ENCODE measurements around the gene B3GNT2. TPM values are rescaled to one million over a fixed set of nuclear protein-coding genes. Genes with fewer than 3 reads are reported as not detected.

Gene B3GNT2
- total and polyA plus RNA-seq, 12 donors = 10.4 to 33.5 (median 17.0) TPM

DNA sequence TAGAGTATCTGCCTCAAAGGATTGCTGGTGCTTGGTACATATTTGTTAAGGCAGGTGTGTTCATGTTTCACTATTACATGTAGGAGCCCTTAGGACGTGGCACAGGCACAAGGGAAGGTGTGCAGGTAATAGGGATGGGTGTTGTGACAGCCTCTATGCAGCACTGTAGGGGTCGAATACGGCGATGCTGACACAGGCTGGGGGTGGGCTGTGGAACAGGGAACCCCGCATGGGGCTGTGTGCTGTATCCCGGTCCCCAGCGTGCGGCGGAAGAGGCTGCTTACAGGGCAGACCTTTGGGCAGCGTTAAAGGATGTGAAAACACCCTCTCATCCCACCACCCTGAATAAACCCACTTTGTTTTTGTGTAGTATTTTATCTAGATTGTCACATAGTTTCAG lies 21.5 kb downstream of the B3GNT2 start:
- TF ChIP-seq, protein P1, sequence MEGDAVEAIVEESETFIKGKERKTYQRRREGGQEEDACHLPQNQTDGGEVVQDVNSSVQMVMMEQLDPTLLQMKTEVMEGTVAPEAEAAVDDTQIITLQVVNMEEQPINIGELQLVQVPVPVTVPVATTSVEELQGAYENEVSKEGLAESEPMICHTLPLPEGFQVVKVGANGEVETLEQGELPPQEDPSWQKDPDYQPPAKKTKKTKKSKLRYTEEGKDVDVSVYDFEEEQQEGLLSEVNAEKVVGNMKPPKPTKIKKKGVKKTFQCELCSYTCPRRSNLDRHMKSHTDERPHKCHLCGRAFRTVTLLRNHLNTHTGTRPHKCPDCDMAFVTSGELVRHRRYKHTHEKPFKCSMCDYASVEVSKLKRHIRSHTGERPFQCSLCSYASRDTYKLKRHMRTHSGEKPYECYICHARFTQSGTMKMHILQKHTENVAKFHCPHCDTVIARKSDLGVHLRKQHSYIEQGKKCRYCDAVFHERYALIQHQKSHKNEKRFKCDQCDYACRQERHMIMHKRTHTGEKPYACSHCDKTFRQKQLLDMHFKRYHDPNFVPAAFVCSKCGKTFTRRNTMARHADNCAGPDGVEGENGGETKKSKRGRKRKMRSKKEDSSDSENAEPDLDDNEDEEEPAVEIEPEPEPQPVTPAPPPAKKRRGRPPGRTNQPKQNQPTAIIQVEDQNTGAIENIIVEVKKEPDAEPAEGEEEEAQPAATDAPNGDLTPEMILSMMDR (IDR thresholded peaks at IDR 0.05) = no peak
- peaks cover 0 to 4% (median 0%) of the 10 kb centered on the region in 9 donors for H3K36me3 ChIP-seq
- WGBS, 2 donors = 77 to 80% methylated on average over 10 of the region's 10 CpGs
- intact Hi-C loops (cut with DNase I) = no loop called here
- H3K4me1 ChIP-seq = peaks cover 16 to 98% (median 86%) of the 10 kb centered on the region in 9 donors
- DNase-seq = no peak
- ATAC-seq = peak in 4 of 8 donors; percentile 14 to 45 (median 28)
- no peak overlapping the region for H3K4me3 ChIP-seq
- no peaks in the 10 kb centered on the region for H3K27me3 ChIP-seq
- peaks cover 0 to 9% (median 0%) of the 10 kb centered on the region in 11 donors for H3K9me3 ChIP-seq
- peak overlapping the region; percentile 31 to 81 (median 70) for H3K27ac ChIP-seq

DNA sequence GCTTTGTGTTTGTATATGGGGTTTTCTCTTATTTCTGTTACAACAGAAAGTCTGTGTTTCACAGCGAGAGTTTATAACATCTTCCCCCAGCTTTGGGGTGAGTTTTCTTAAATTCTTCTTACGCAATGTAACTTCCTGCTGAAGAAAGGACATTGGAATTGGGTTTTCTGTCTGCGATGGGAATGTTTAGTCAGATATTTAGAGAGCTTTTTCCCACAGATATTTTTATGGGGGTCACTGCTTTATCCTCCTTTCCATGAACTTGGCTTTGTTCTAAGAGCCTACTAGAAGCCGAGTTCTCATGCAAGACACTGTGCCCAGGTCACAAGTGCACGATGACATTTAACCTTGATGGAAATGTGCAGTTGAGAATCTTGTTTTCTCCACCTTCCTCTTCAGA lies 22.1 kb downstream of the B3GNT2 start:
- H3K9me3 ChIP-seq = peaks cover 0 to 9% (median 0%) of the 10 kb centered on the region in 11 donors
- H3K27me3 ChIP-seq = no peaks in the 10 kb centered on the region
- DNase-seq (no peak), ATAC-seq (peak in 5 of 8 donors; percentile 18 to 40 (median 30))
- TF ChIP-seq, protein P1 (IDR thresholded peaks at IDR 0.05) = no peak
- 55 to 61% methylated on average over 5 of the region's 5 CpGs for WGBS, 2 donors
- H3K4me3 ChIP-seq = no peak overlapping the region
- peaks cover 16 to 100% (median 83%) of the 10 kb centered on the region in 9 donors for H3K4me1 ChIP-seq
- peak overlapping the region; percentile 41 to 81 (median 70) for H3K27ac ChIP-seq
- H3K36me3 ChIP-seq = peaks cover 0 to 9% (median 4%) of the 10 kb centered on the region in 9 donors
- intact Hi-C loops (cut with DNase I) = no loop called here

DNA sequence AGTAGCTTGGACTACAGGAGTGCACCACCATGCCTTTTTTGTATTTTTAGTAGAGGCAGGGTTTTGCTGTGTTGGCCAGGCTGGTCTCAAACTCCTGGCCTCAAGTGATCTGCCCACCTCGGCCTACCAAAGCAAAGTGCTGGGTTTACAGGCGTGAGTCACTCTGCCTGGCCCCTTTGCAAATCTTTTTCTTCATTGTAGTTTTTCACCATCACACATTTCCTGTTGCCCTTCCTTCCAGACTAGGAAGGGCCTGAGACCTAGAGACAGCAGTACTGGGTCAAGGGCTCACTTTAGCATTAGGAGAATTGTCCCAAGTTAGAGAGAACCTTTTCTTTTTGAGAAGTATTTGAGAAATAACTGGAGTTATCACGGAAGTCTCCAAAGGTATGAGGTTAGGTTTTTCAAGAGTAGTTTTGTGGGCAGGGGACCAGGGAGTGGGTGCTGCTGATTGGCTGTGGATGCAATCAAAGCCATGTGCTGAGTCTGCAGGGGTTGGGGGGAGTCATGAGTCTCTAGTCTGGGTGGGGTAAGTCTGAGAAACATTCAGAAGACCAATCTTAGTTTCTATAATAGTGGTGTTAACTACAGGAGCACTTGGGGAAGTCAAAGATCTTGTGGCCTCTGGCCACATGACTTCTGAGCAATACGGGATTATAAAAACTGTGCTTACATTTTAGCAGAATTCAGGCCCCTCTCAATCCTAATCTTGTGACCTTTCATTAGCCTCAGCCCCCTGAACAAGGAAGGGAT lies 23.7 kb downstream of the B3GNT2 start:
- DNase-seq = no peak

DNA sequence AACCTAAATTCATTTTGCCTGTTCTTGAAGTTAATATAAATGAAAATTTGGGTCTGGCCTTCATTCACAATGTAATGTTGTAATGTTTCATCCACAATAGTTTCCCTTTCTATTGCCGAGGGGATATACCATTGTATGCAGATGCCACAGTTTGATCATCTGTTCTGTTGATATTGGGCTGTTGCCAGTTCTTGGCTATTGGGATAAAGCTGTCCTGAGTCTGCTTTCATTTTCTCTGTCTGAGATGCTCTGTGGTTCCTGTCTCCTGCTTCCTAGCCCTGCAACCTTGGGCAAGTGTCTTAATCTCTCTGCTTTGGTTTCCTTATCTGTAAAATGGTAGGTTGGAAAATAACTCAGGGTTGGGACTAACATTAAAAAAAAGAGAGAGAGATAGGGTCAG lies 25.2 kb downstream of the B3GNT2 start:
- DNase-seq (no peak), ATAC-seq (peak in 2 of 8 donors; percentile 20 to 47)
- intact Hi-C loops (cut with DNase I) = no loop called here
- H3K4me1 ChIP-seq = peaks cover 5 to 89% (median 58%) of the 10 kb centered on the region in 9 donors
- H3K4me3 ChIP-seq = no peak overlapping the region
- H3K9me3 ChIP-seq = peaks cover 0 to 9% (median 0%) of the 10 kb centered on the region in 11 donors
- 48 to 57% methylated on average over 1 of the region's 1 CpG for WGBS, 2 donors
- TF ChIP-seq, protein P1 (IDR thresholded peaks at IDR 0.05) = no peak
- H3K27me3 ChIP-seq = no peaks in the 10 kb centered on the region
- H3K36me3 ChIP-seq = peaks cover 0 to 38% (median 24%) of the 10 kb centered on the region in 9 donors
- H3K27ac ChIP-seq = peak overlapping the region in 3 of 10 donors; percentile 9 to 79 (median 78)

More for the DNA sequence above, 23.7 kb downstream of the B3GNT2 start:
- no peaks in the 10 kb centered on the region for H3K27me3 ChIP-seq
- H3K9me3 ChIP-seq = peaks cover 0 to 9% (median 0%) of the 10 kb centered on the region in 11 donors
- TF ChIP-seq, protein P1 (IDR thresholded peaks at IDR 0.05) = no peak
- intact Hi-C loops (cut with DNase I) = no loop called here
- peaks cover 0 to 23% (median 14%) of the 10 kb centered on the region in 9 donors for H3K36me3 ChIP-seq
- ATAC-seq = no peak
- 73 to 96% methylated on average over 4 of the region's 4 CpGs for WGBS, 2 donors
- H3K4me3 ChIP-seq = no peak overlapping the region
- peaks cover 16 to 89% (median 73%) of the 10 kb centered on the region in 9 donors for H3K4me1 ChIP-seq
- peak overlapping the region in 7 of 10 donors; percentile 20 to 81 (median 73) for H3K27ac ChIP-seq

Measured in heart right ventricle (tissue), 16 donors.